K562 (cell line): Measurements from ENCODE around the gene IL10. TPM values are rescaled to one million over a fixed set of nuclear protein-coding genes. Genes with fewer than 3 reads are reported as not detected.

ENCODE experiments used
- ATAC-seq: fragments of 200-7000 bp; cut with Tn5 transposase; 3 replicates; pipeline ENCODE4 v1.9.1; 2020; ENCODE audit warnings: moderate library complexity
- BruUV-seq: library from RNA; stranded (reverse); fragments of 400-500 nt; replicated peaks from 2 replicates; lab custom pipeline; 2021; lab: Mats Ljungman, UMichigan
- CTCF ChIA-PET: fragments of 300-600 bp; formaldehyde crosslinking; extraction: SDS; loops from one replicate; lab custom pipeline; 2021; ENCODE audit warnings: low intra/inter-chr PET ratio; lab: Yijun Ruan, JAX
- POLR2A ChIA-PET: fragments of 300-600, 350-650 bp; sonication (Branson Sonifier 250); formaldehyde crosslinking; extraction: SDS; loops from one replicate; lab custom pipeline; 2021; ENCODE audit warnings: antibody characterized with exemption, inconsistent platforms; lab: Yijun Ruan, JAX
- DNase-seq, 4 experiments: peaks; one replicate each; pipeline versions ENCODE4 v3.0.0 to v3.0.0-alpha.2; 2011 to 2018; ENCODE audit warnings: low spot score in 3 of 4, mixed read lengths in 3 of 4; ENCODE audit errors: extremely low read depth in 1 of 4
- FAIRE-seq: peaks from 2 replicates; lab custom pipeline; 2011; peaks lifted over from hg19 to GRCh38; lab: Jason Lieb, UNC
- H2AFZ ChIP-seq: 2 replicates; pipeline ENCODE4 v1.6.0; 2011; ENCODE audit warnings: low read depth, low read length, control low read depth, inconsistent platforms
- H3K27ac ChIP-seq: fragments of 200-600 bp; 3 replicates; pipeline ENCODE4 v1.8.0; 2011; ENCODE audit warnings: low read depth, mild to moderate bottlenecking, control low read depth, inconsistent platforms, low read length, moderate library complexity, mixed read lengths; ENCODE audit errors: extremely low read depth
- H3K27me3 ChIP-seq, 2 experiments: fragments of 300-600 bp in 1 of 2; 2 replicates in 1 of 2; 3 replicates in 1 of 2; pipeline versions ENCODE4 v1.6.0 to v1.8.0; 2011; ENCODE audit warnings: inconsistent platforms in 2 of 2, low read length in 2 of 2, mild to moderate bottlenecking in 1 of 2, mixed read lengths in 1 of 2, moderate library complexity in 1 of 2; ENCODE audit not compliant: control insufficient read depth in 2 of 2, insufficient read depth in 2 of 2
- H3K36me3 ChIP-seq: fragments of 300-600 bp; 3 replicates; pipeline ENCODE4 v1.8.0; 2011; ENCODE audit warnings: mild to moderate bottlenecking, low read length, inconsistent platforms; ENCODE audit not compliant: control insufficient read depth, insufficient read depth
- H3K4me1 ChIP-seq, 2 experiments: fragments of 200-600 bp in 1 of 2; replicated peaks in 1 of 2; 2 replicates in 1 of 2; 3 replicates in 1 of 2; pipeline versions ENCODE4 v1.5.1 to v1.8.0; 2011; ENCODE audit warnings: inconsistent platforms in 2 of 2, low read length in 2 of 2, mild to moderate bottlenecking in 1 of 2, mixed read lengths in 1 of 2, moderate library complexity in 1 of 2; ENCODE audit not compliant: control insufficient read depth in 2 of 2, insufficient read depth in 2 of 2
- H3K4me2 ChIP-seq: 2 replicates; pipeline ENCODE4 v1.6.1; 2011; ENCODE audit warnings: low read length, control low read depth, inconsistent platforms, mixed read lengths; ENCODE audit not compliant: insufficient read depth
- H3K4me3 ChIP-seq: fragments of 200-600 bp; sonication (generic), shearing (Covaris generic); 2 replicates; pipeline ENCODE4 v1.5.1; 2016; ENCODE audit warnings: control low read depth, inconsistent platforms
- H3K79me2 ChIP-seq: fragments of 200-600 bp; 3 replicates; pipeline ENCODE4 v1.8.0; 2011; ENCODE audit warnings: low read length, inconsistent platforms; ENCODE audit not compliant: control insufficient read depth, insufficient read depth
- H3K9ac ChIP-seq, 2 experiments: 2 replicates each; pipeline versions ENCODE4 v1.6.0 to v1.6.1; 2011; ENCODE audit warnings: low read depth in 2 of 2, low read length in 2 of 2, control low read depth in 1 of 2, inconsistent platforms in 1 of 2, mild to moderate bottlenecking in 1 of 2, mixed read lengths in 1 of 2; ENCODE audit not compliant: insufficient read depth in 1 of 2
- H3K9me1 ChIP-seq: one replicate; pipeline ENCODE4 v1.6.0; 2011; ENCODE audit warnings: inconsistent platforms, mild to moderate bottlenecking, low read length, moderate library complexity; ENCODE audit not compliant: control insufficient read depth, insufficient read depth
- H3K9me3 ChIP-seq: replicated peaks from 2 replicates; pipeline ENCODE4 v1.5.1; 2011; ENCODE audit warnings: low read depth, low read length, inconsistent platforms; ENCODE audit not compliant: control insufficient read depth, insufficient read depth
- H4K20me1 ChIP-seq: replicated peaks from 2 replicates; pipeline ENCODE4 v1.6.1; 2011; ENCODE audit warnings: low read length, inconsistent platforms, mixed read lengths; ENCODE audit not compliant: control insufficient read depth, insufficient read depth
- BCOR ChIP-seq: fragments of 450-650 bp; IDR thresholded peaks from 2 replicates; pipeline ENCODE4 v1.6.1; 2016
- SP1 ChIP-seq: sonication (generic); formaldehyde crosslinking; IDR thresholded peaks from 2 replicates; pipeline ENCODE4 v1.8.1; 2022; ENCODE audit warnings: mild to moderate bottlenecking, missing genetic modification reagents
- TEAD1 ChIP-seq, 2 experiments: fragments of 450-650 bp in 1 of 2; sonication (generic) in 1 of 2; formaldehyde crosslinking; IDR thresholded peaks; 2 replicates each; pipeline versions ENCODE4 v1.4.0 to v1.8.0; 2020 to 2022; ENCODE audit warnings: mild to moderate bottlenecking in 2 of 2, missing genetic modification reagents in 1 of 2
- TEAD2 ChIP-seq: fragments of 450-650 bp; IDR thresholded peaks from 2 replicates; pipeline ENCODE4 v1.6.1; 2016; ENCODE audit warnings: missing genetic modification characterization, control low read depth, missing compliant biosample characterization
- ZNF12 ChIP-seq: sonication (generic); formaldehyde crosslinking; IDR thresholded peaks from 2 replicates; pipeline ENCODE4 v1.4.0; 2020; ENCODE audit warnings: mild to moderate bottlenecking, missing genetic modification reagents
- ZNF184 ChIP-seq: sonication (generic); formaldehyde crosslinking; IDR thresholded peaks from 2 replicates; pipeline ENCODE4 v1.5.0; 2020; ENCODE audit warnings: missing genetic modification reagents
- WGBS: fragments of 100-300 bp; shearing (Covaris generic); methylation state at CpG from one replicate; pipeline ENCODE4 v1.1.6; 2016; ENCODE audit warnings: low coverage, mixed read lengths; ENCODE audit not compliant: insufficient coverage; ENCODE audit errors: missing lambda C conversion rate; 5-methylcytosine and 5-hydroxymethylcytosine counted together
- in situ Hi-C: fragments of 300-500 bp; cut with MboI; formaldehyde crosslinking; loops from 4 replicates; pipeline ENCODE4 v1.15.0; 2018; ENCODE audit warnings: inconsistent platforms, mixed read lengths
- intact Hi-C: fragments of 100-400 bp; cut with micrococcal nuclease; formaldehyde crosslinking; loops from 2 replicates; pipeline ENCODE4 v1.14.2; 2022
- polyA plus RNA-seq, 8 experiments: library from polyadenylated mRNA; depleted of rRNA in 4 of 8; stranded (reverse) in 5 of 8; unstranded in 3 of 8; fragments of >200 nt; fragmentation: Nextera tagmentation in 2 of 8; fragmentation: Illumina TruSeq in 1 of 8; extraction: Ambion mirVana in 2 of 8; extraction: Trizol in 1 of 8; gene quantifications; 2 replicates each; pipeline versions ENCODE4 v1.2.1 to v1.2.3, GENCODE V29; 2011 to 2014; ENCODE audit warnings: inconsistent platforms in 1 of 8, missing spikeins in 1 of 8
- total RNA-seq, 7 experiments: library from RNA; depleted of rRNA in 6 of 7; stranded (reverse); fragments of >200 nt in 6 of 7; fragmentation: Illumina TruSeq in 2 of 7; extraction: Trizol in 2 of 7; gene quantifications; 2 replicates each; pipeline versions ENCODE4 v1.2.1 to v1.2.3, GENCODE V29; 2011 to 2021; ENCODE audit warnings: low replicate concordance in 1 of 7
- TF ChIP-seq, protein P1 (sequence below), 3 experiments: IDR thresholded peaks in 2 of 3; conservative IDR thresholded peaks in 1 of 3; 2 replicates each; pipeline ENCODE4 v1.5.1; 2011 to 2012; ENCODE audit warnings: low read length in 3 of 3, mild to moderate bottlenecking in 3 of 3, control low read depth in 2 of 3, improper control_type of control experiment in 1 of 3, inconsistent platforms in 1 of 3, low read depth in 1 of 3, mixed read lengths in 1 of 3, moderate library complexity in 1 of 3; ENCODE audit not compliant: insufficient read depth in 2 of 3

IL10 gene
- total and polyA plus RNA-seq, 9 of the 15 experiments (the other 6 are each of a cell fraction or from before 2014, with no cell fraction given) = 0.29 TPM; not detected in 8

DNA sequence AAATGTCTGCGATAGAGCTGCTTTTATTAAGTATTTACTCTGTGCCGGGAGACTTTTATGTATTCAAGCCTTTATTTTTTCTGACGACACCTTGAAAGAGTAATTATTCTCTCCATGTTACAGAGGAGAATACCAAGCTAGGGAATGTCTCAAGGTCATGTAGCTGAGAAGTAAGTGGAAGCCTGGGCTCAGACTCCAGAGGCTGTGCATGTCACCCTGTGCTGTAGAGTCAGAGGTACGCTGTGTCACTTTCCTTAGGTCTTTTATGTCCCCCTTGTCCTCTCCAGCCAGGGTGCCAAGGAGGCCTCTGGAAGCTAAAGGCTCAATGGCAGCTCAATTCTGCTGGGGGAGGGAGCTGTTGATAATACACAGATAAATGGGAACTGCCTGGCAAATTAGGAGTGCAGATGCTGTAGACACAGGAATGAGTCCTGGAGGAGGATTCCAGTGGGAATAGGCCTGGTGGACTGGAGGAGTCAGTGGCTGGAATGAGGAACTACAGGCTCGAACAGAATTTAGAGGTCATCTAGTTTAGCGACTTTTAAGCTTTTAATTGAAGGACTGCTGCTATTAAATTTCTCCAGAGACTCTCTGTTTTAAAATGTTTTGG lies 11.0 kb downstream of the IL10 start:
- Histone ChIP-seq H3K79me2 (no peaks in the 10 kb centered on the region), H3K4me2 (no peak overlapping the region), H3K9me3 (no peaks in the 10 kb centered on the region), H3K27ac (no peak overlapping the region), H3K9me1 (no peaks in the 10 kb centered on the region), H3K9ac (no peak overlapping the region), H2AFZ (no peak overlapping the region), H4K20me1 (no peaks in the 10 kb centered on the region), H3K27me3 (peaks cover 21 to 22% of the 10 kb centered on the region in 2 experiments), H3K36me3 (no peaks in the 10 kb centered on the region), H3K4me3 (no peak overlapping the region), H3K4me1 (peaks cover under 1 to 3% of the 10 kb centered on the region in 2 experiments; a peak in 3 of 5 replicates)
- no peak for FAIRE-seq
- in situ Hi-C loops = no loop called here
- ATAC-seq = peak; percentile 43; the same call in 1 of the 3 replicates
- TF ChIP-seq ZNF184 (CRISPR knock-in tag) (no peak), TEAD1 (CRISPR knock-in tag; IDR thresholded peaks at IDR 0.05) (peak in 1 of 2 experiments; percentile 77; a peak in 1 of 4 replicates), TEAD2 (no peak), SP1 (CRISPR knock-in tag) (no peak), BCOR (no peak), ZNF12 (CRISPR knock-in tag) (no peak)
- TF ChIP-seq, protein P1, sequence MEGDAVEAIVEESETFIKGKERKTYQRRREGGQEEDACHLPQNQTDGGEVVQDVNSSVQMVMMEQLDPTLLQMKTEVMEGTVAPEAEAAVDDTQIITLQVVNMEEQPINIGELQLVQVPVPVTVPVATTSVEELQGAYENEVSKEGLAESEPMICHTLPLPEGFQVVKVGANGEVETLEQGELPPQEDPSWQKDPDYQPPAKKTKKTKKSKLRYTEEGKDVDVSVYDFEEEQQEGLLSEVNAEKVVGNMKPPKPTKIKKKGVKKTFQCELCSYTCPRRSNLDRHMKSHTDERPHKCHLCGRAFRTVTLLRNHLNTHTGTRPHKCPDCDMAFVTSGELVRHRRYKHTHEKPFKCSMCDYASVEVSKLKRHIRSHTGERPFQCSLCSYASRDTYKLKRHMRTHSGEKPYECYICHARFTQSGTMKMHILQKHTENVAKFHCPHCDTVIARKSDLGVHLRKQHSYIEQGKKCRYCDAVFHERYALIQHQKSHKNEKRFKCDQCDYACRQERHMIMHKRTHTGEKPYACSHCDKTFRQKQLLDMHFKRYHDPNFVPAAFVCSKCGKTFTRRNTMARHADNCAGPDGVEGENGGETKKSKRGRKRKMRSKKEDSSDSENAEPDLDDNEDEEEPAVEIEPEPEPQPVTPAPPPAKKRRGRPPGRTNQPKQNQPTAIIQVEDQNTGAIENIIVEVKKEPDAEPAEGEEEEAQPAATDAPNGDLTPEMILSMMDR (IDR thresholded peaks at IDR 0.05 in 2 of 3, conservative IDR thresholded peaks at IDR 0.05 in 1 of 3; ENCODE audit: insufficient read depth in 2 of 3, low read depth in 1 of 3, low read length in 3 of 3) = peak in 1 of 3 experiments; percentile 32; a peak in 1 of 6 replicates
- intact Hi-C loops = no loop called here
- ChIA-PET POLR2A (interaction anchor here (0.8 to 2.1 kb wide), 6 partner anchors 8 to 174 kb away, joined by 3 to 4 read pairs (median 4); no protein-coding TSS in a partner anchor), CTCF (no interaction called here)
- BruUV-seq = no TSS peak
- no peak for DNase-seq
- under 1% methylated on average over 6 of the region's 6 CpGs for WGBS
